K562 (cell line): Measurements from ENCODE around the gene OLFM3. TPM values are rescaled to one million over a fixed set of nuclear protein-coding genes. Genes with fewer than 3 reads are reported as not detected.

Source experiments
- ATAC-seq: fragments of 200-7000 bp; cut with Tn5 transposase; 3 replicates; pipeline ENCODE4 v1.9.1; 2020; ENCODE audit warnings: moderate library complexity
- BruUV-seq: library from RNA; stranded (reverse); fragments of 400-500 nt; replicated peaks from 2 replicates; lab custom pipeline; 2021; lab: Mats Ljungman, UMichigan
- CTCF ChIA-PET: fragments of 300-600 bp; formaldehyde crosslinking; extraction: SDS; loops from one replicate; lab custom pipeline; 2021; ENCODE audit warnings: low intra/inter-chr PET ratio; lab: Yijun Ruan, JAX
- POLR2A ChIA-PET: fragments of 300-600, 350-650 bp; sonication (Branson Sonifier 250); formaldehyde crosslinking; extraction: SDS; loops from one replicate; lab custom pipeline; 2021; ENCODE audit warnings: antibody characterized with exemption, inconsistent platforms; lab: Yijun Ruan, JAX
- DNase-seq, 4 experiments: peaks; one replicate each; pipeline versions ENCODE4 v3.0.0 to v3.0.0-alpha.2; 2011 to 2018; ENCODE audit warnings: low spot score in 3 of 4, mixed read lengths in 3 of 4; ENCODE audit errors: extremely low read depth in 1 of 4
- FAIRE-seq: peaks from 2 replicates; lab custom pipeline; 2011; peaks lifted over from hg19 to GRCh38; lab: Jason Lieb, UNC
- H2AFZ ChIP-seq: 2 replicates; pipeline ENCODE4 v1.6.0; 2011; ENCODE audit warnings: low read depth, low read length, control low read depth, inconsistent platforms
- H3K27ac ChIP-seq: fragments of 200-600 bp; 3 replicates; pipeline ENCODE4 v1.8.0; 2011; ENCODE audit warnings: low read depth, mild to moderate bottlenecking, control low read depth, inconsistent platforms, low read length, moderate library complexity, mixed read lengths; ENCODE audit errors: extremely low read depth
- H3K27me3 ChIP-seq, 2 experiments: fragments of 300-600 bp in 1 of 2; 2 replicates in 1 of 2; 3 replicates in 1 of 2; pipeline versions ENCODE4 v1.6.0 to v1.8.0; 2011; ENCODE audit warnings: inconsistent platforms in 2 of 2, low read length in 2 of 2, mild to moderate bottlenecking in 1 of 2, mixed read lengths in 1 of 2, moderate library complexity in 1 of 2; ENCODE audit not compliant: control insufficient read depth in 2 of 2, insufficient read depth in 2 of 2
- H3K36me3 ChIP-seq: fragments of 300-600 bp; 3 replicates; pipeline ENCODE4 v1.8.0; 2011; ENCODE audit warnings: mild to moderate bottlenecking, low read length, inconsistent platforms; ENCODE audit not compliant: control insufficient read depth, insufficient read depth
- H3K4me1 ChIP-seq, 2 experiments: fragments of 200-600 bp in 1 of 2; replicated peaks in 1 of 2; 2 replicates in 1 of 2; 3 replicates in 1 of 2; pipeline versions ENCODE4 v1.5.1 to v1.8.0; 2011; ENCODE audit warnings: inconsistent platforms in 2 of 2, low read length in 2 of 2, mild to moderate bottlenecking in 1 of 2, mixed read lengths in 1 of 2, moderate library complexity in 1 of 2; ENCODE audit not compliant: control insufficient read depth in 2 of 2, insufficient read depth in 2 of 2
- H3K4me2 ChIP-seq: 2 replicates; pipeline ENCODE4 v1.6.1; 2011; ENCODE audit warnings: low read length, control low read depth, inconsistent platforms, mixed read lengths; ENCODE audit not compliant: insufficient read depth
- H3K4me3 ChIP-seq: fragments of 200-600 bp; sonication (generic), shearing (Covaris generic); 2 replicates; pipeline ENCODE4 v1.5.1; 2016; ENCODE audit warnings: control low read depth, inconsistent platforms
- H3K79me2 ChIP-seq: fragments of 200-600 bp; 3 replicates; pipeline ENCODE4 v1.8.0; 2011; ENCODE audit warnings: low read length, inconsistent platforms; ENCODE audit not compliant: control insufficient read depth, insufficient read depth
- H3K9ac ChIP-seq, 2 experiments: 2 replicates each; pipeline versions ENCODE4 v1.6.0 to v1.6.1; 2011; ENCODE audit warnings: low read depth in 2 of 2, low read length in 2 of 2, control low read depth in 1 of 2, inconsistent platforms in 1 of 2, mild to moderate bottlenecking in 1 of 2, mixed read lengths in 1 of 2; ENCODE audit not compliant: insufficient read depth in 1 of 2
- H3K9me1 ChIP-seq: one replicate; pipeline ENCODE4 v1.6.0; 2011; ENCODE audit warnings: inconsistent platforms, mild to moderate bottlenecking, low read length, moderate library complexity; ENCODE audit not compliant: control insufficient read depth, insufficient read depth
- H3K9me3 ChIP-seq: replicated peaks from 2 replicates; pipeline ENCODE4 v1.5.1; 2011; ENCODE audit warnings: low read depth, low read length, inconsistent platforms; ENCODE audit not compliant: control insufficient read depth, insufficient read depth
- H4K20me1 ChIP-seq: replicated peaks from 2 replicates; pipeline ENCODE4 v1.6.1; 2011; ENCODE audit warnings: low read length, inconsistent platforms, mixed read lengths; ENCODE audit not compliant: control insufficient read depth, insufficient read depth
- DACH1 ChIP-seq: fragments of 450-650 bp; IDR thresholded peaks from 2 replicates; pipeline ENCODE4 v1.6.1; 2018; ENCODE audit not compliant: partially characterized antibody
- JUN ChIP-seq, 2 experiments: sonication (generic) in 1 of 2; formaldehyde crosslinking in 1 of 2; IDR thresholded peaks; 2 replicates each; pipeline versions ENCODE4 v1.6.1 to v1.8.0; 2012 to 2022; ENCODE audit warnings: borderline replicate concordance in 2 of 2, mild to moderate bottlenecking in 2 of 2, improper control_type of control experiment in 1 of 2, low read depth in 1 of 2, low read length in 1 of 2, missing genetic modification reagents in 1 of 2
- PHF21A ChIP-seq: fragments of 450-650 bp; IDR thresholded peaks from 2 replicates; pipeline ENCODE4 v1.6.1; 2017; ENCODE audit warnings: low read depth, borderline replicate concordance
- PHTF2 ChIP-seq: fragments of 250-450 bp; sonication (Bioruptor Pico); IDR thresholded peaks from 2 replicates; pipeline ENCODE4 v1.5.0; 2021; ENCODE audit warnings: mild to moderate bottlenecking
- RBM22 ChIP-seq: fragments of 200-400 bp; formaldehyde crosslinking; IDR thresholded peaks from 2 replicates; pipeline ENCODE4 v1.6.1; 2018; ENCODE audit warnings: low read length, low read depth; ENCODE audit not compliant: poor library complexity, severe bottlenecking
- ZNF239 ChIP-seq: fragments of 250-450 bp; sonication (Bioruptor Pico); IDR thresholded peaks from 2 replicates; pipeline ENCODE4 v1.4.0; 2020; ENCODE audit warnings: mild to moderate bottlenecking
- WGBS: fragments of 100-300 bp; shearing (Covaris generic); methylation state at CpG from one replicate; pipeline ENCODE4 v1.1.6; 2016; ENCODE audit warnings: low coverage, mixed read lengths; ENCODE audit not compliant: insufficient coverage; ENCODE audit errors: missing lambda C conversion rate; 5-methylcytosine and 5-hydroxymethylcytosine counted together
- in situ Hi-C: fragments of 300-500 bp; cut with MboI; formaldehyde crosslinking; loops from 4 replicates; pipeline ENCODE4 v1.15.0; 2018; ENCODE audit warnings: inconsistent platforms, mixed read lengths
- intact Hi-C: fragments of 100-400 bp; cut with micrococcal nuclease; formaldehyde crosslinking; loops from 2 replicates; pipeline ENCODE4 v1.14.2; 2022
- polyA plus RNA-seq, 8 experiments: library from polyadenylated mRNA; depleted of rRNA in 4 of 8; stranded (reverse) in 5 of 8; unstranded in 3 of 8; fragments of >200 nt; fragmentation: Nextera tagmentation in 2 of 8; fragmentation: Illumina TruSeq in 1 of 8; extraction: Ambion mirVana in 2 of 8; extraction: Trizol in 1 of 8; gene quantifications; 2 replicates each; pipeline versions ENCODE4 v1.2.1 to v1.2.3, GENCODE V29; 2011 to 2014; ENCODE audit warnings: inconsistent platforms in 1 of 8, missing spikeins in 1 of 8
- total RNA-seq, 7 experiments: library from RNA; depleted of rRNA in 6 of 7; stranded (reverse); fragments of >200 nt in 6 of 7; fragmentation: Illumina TruSeq in 2 of 7; extraction: Trizol in 2 of 7; gene quantifications; 2 replicates each; pipeline versions ENCODE4 v1.2.1 to v1.2.3, GENCODE V29; 2011 to 2021; ENCODE audit warnings: low replicate concordance in 1 of 7
- TF ChIP-seq, protein P1 (sequence below): fragments of 250-450 bp; sonication (Bioruptor Pico); IDR thresholded peaks from 2 replicates; pipeline ENCODE4 v1.9.0; 2021; ENCODE audit warnings: mild to moderate bottlenecking

Gene OLFM3
- total and polyA plus RNA-seq, 9 of the 15 experiments (the other 6 are each of a cell fraction or from before 2014, with no cell fraction given): 0.07 TPM; not detected in 8

- intact Hi-C loops (no loop called here), in situ Hi-C loops (no loop called here)
- no peak overlapping the region for H3K27ac ChIP-seq
- ChIA-PET POLR2A (no interaction called here), CTCF (no interaction called here)
- no peaks in the 10 kb centered on the region for H3K9me3 ChIP-seq
- no peaks in the 10 kb centered on the region for H3K27me3 ChIP-seq
- TF ChIP-seq RBM22: no peak
- TF ChIP-seq PHTF2: no peak
- TF ChIP-seq, protein P1, sequence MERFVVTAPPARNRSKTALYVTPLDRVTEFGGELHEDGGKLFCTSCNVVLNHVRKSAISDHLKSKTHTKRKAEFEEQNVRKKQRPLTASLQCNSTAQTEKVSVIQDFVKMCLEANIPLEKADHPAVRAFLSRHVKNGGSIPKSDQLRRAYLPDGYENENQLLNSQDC (CRISPR knock-in tag): no peak
- TF ChIP-seq JUN (IDR thresholded peaks at IDR 0.05; ENCODE audit: borderline replicate concordance, low read depth, low read length): no peak
- TF ChIP-seq JUN (CRISPR knock-in tag; IDR thresholded peaks at IDR 0.05; ENCODE audit: borderline replicate concordance): no peak
- no peak for TF ChIP-seq ZNF239 (CRISPR knock-in tag)
- TF ChIP-seq DACH1: no peak
- no peak for TF ChIP-seq PHF21A
- H3K4me2 ChIP-seq: no peak overlapping the region
- H3K9me1 ChIP-seq: no peaks in the 10 kb centered on the region
- H3K4me3 ChIP-seq: no peak overlapping the region
- H4K20me1 ChIP-seq: no peaks in the 10 kb centered on the region
- H3K9ac ChIP-seq: no peak overlapping the region
- H3K4me1 ChIP-seq: no peaks in the 10 kb centered on the region
- no peaks in the 10 kb centered on the region for H3K36me3 ChIP-seq
- BruUV-seq: no TSS peak
- ATAC-seq (no peak), DNase-seq (no peak), FAIRE-seq (no peak)
- 0% methylated on average over 2 of the region's 2 CpGs for WGBS
- H3K79me2 ChIP-seq: no peaks in the 10 kb centered on the region
- no peak overlapping the region for H2AFZ ChIP-seq
Observed at GRCh38 chr1:102002057-102002456, 5.3 kb upstream of the OLFM3 start.
